GM12878 (cell line): ENCODE data around the gene DNAJC4. TPM values are rescaled to one million over a fixed set of nuclear protein-coding genes. Genes with fewer than 3 reads are reported as not detected.

Experiments
- ATAC-seq: fragments of 200-7000 bp; cut with Tn5 transposase; 3 replicates; pipeline ENCODE4 v1.9.1; 2020; ENCODE audit warnings: mild to moderate bottlenecking, moderate library complexity
- BruUV-seq: library from RNA; stranded (reverse); fragments of 400-500 nt; replicated peaks from 2 replicates; lab custom pipeline; 2021; lab: Mats Ljungman, UMichigan
- CTCF ChIA-PET: fragments of 300-600 bp; sonication (Branson Sonifier 250); formaldehyde crosslinking; extraction: SDS; loops from one replicate; lab custom pipeline; 2021; ENCODE audit warnings: inconsistent platforms; lab: Yijun Ruan, JAX
- POLR2A ChIA-PET: fragments of 350-600 bp; formaldehyde crosslinking; extraction: SDS; loops from one replicate; lab custom pipeline; 2021; ENCODE audit warnings: inconsistent platforms; lab: Charles Lee
- RAD21 ChIA-PET: fragments of 300-600 bp; sonication (Branson Sonifier 250); formaldehyde crosslinking; loops from one replicate; lab custom pipeline; 2023; ENCODE audit warnings: antibody characterized with exemption; ENCODE audit not compliant: unreplicated experiment; lab: Charles Lee
- SMC1A ChIA-PET: fragments of 300-600 bp; sonication (Branson Sonifier 250); formaldehyde crosslinking; loops from one replicate; lab custom pipeline; 2023; ENCODE audit not compliant: unreplicated experiment, uncharacterized antibody; lab: Charles Lee
- DNase-seq: peaks from one replicate; pipeline ENCODE4 v3.0.0-alpha.2; 2011; ENCODE audit warnings: low read depth, low spot score
- FAIRE-seq: peaks from 3 replicates; lab custom pipeline; 2011; peaks lifted over from hg19 to GRCh38; lab: Jason Lieb, UNC
- H2AFZ ChIP-seq: 2 replicates; pipeline ENCODE4 v1.6.0; 2011; ENCODE audit warnings: low read depth, low read length, control low read depth; ENCODE audit not compliant: control insufficient read depth
- H3K27ac ChIP-seq: 2 replicates; pipeline ENCODE4 v1.5.1; 2011; ENCODE audit warnings: control low read depth; ENCODE audit not compliant: control insufficient read depth, insufficient read depth
- H3K27me3 ChIP-seq, 2 experiments: replicated peaks in 1 of 2; 2 replicates each; pipeline versions ENCODE4 v1.6.0 to v1.6.1; 2011; ENCODE audit warnings: low read length in 1 of 2; ENCODE audit not compliant: control insufficient read depth in 2 of 2, insufficient read depth in 2 of 2
- H3K36me3 ChIP-seq, 2 experiments: 2 replicates each; pipeline ENCODE4 v1.5.1; 2011; ENCODE audit warnings: low read length in 1 of 2; ENCODE audit not compliant: control insufficient read depth in 2 of 2, insufficient read depth in 2 of 2
- H3K4me1 ChIP-seq: 2 replicates; pipeline ENCODE4 v1.6.1; 2011; ENCODE audit warnings: mild to moderate bottlenecking, low read length, moderate library complexity, mixed read lengths; ENCODE audit not compliant: control insufficient read depth, insufficient read depth
- H3K4me2 ChIP-seq: 2 replicates; pipeline ENCODE4 v1.6.0; 2011; ENCODE audit warnings: control low read depth; ENCODE audit not compliant: control insufficient read depth, insufficient read depth
- H3K4me3 ChIP-seq: fragments of 200-600 bp; sonication (generic); 2 replicates; pipeline ENCODE4 v1.5.1; 2016
- H3K79me2 ChIP-seq: 2 replicates; pipeline ENCODE4 v1.6.0; 2011; ENCODE audit warnings: low read length; ENCODE audit not compliant: control insufficient read depth, insufficient read depth
- H3K9ac ChIP-seq: 2 replicates; pipeline ENCODE4 v1.8.0; 2011; ENCODE audit warnings: low read length, control low read depth, mixed read lengths; ENCODE audit not compliant: control insufficient read depth, insufficient read depth
- H3K9me3 ChIP-seq: replicated peaks from 3 replicates; pipeline ENCODE4 v1.5.1; 2011; ENCODE audit warnings: mild to moderate bottlenecking, low read length; ENCODE audit not compliant: control insufficient read depth, insufficient read depth
- H4K20me1 ChIP-seq: 2 replicates; pipeline ENCODE4 v1.6.0; 2011; ENCODE audit not compliant: control insufficient read depth, insufficient read depth
- EGR1 ChIP-seq, 2 experiments: IDR thresholded peaks; 1 replicate in 1 of 2; 2 replicates in 1 of 2; pipeline ENCODE4 v1.6.1; 2011 to 2012; ENCODE audit warnings: low read depth in 2 of 2, low read length in 2 of 2, borderline replicate concordance in 1 of 2, mild to moderate bottlenecking in 1 of 2, moderate library complexity in 1 of 2
- PAX5 ChIP-seq: IDR thresholded peaks from 2 replicates; pipeline ENCODE4 v1.6.1; 2011; ENCODE audit warnings: low read depth, low read length, borderline replicate concordance
- ZNF384 ChIP-seq: IDR thresholded peaks from 2 replicates; pipeline ENCODE4 v1.6.1; 2012; ENCODE audit warnings: low read depth, mild to moderate bottlenecking, low read length, improper control_type of control experiment, borderline replicate concordance
- WGBS: methylation state at CpG from one replicate; pipeline ENCODE4 v1.1.6; 2016; ENCODE audit warnings: low lambda C conversion rate; ENCODE audit not compliant: insufficient replicate concordance, insufficient coverage; ENCODE audit errors: missing lambda C conversion rate; 5-methylcytosine and 5-hydroxymethylcytosine counted together
- in situ Hi-C: fragments of 300-500 bp; cut with MboI; formaldehyde crosslinking; loops from 9 replicates; pipeline ENCODE4 v1.14.3; 2018; ENCODE audit warnings: mixed read lengths
- intact Hi-C: fragments of 100-400 bp; cut with micrococcal nuclease; formaldehyde crosslinking; loops from one replicate; pipeline ENCODE4 v1.14.2; 2022; ENCODE audit not compliant: unreplicated experiment
- polyA plus RNA-seq, 11 experiments: library from polyadenylated mRNA; depleted of rRNA in 4 of 11; unstranded in 6 of 11; stranded (reverse) in 5 of 11; fragments of >200 nt; fragmentation: Nextera tagmentation in 4 of 11; fragmentation: Illumina TruSeq in 1 of 11; extraction: Ambion mirVana in 4 of 11; extraction: Trizol in 1 of 11; gene quantifications; 1 replicate in 1 of 11; 2 replicates in 10 of 11; pipeline versions ENCODE4 v1.2.1 to v1.2.3, GENCODE V29; 2011 to 2016; ENCODE audit warnings: inconsistent platforms in 2 of 11, missing spikeins in 2 of 11, low read depth in 1 of 11
- total RNA-seq, 4 experiments: library from RNA; depleted of rRNA in 3 of 4; stranded (reverse); fragments of >200 nt in 3 of 4; fragmentation: Illumina TruSeq in 1 of 4; extraction: Trizol in 1 of 4; gene quantifications; 2 replicates each; pipeline versions ENCODE4 v1.2.1 to v1.2.3, GENCODE V29; 2013 to 2021
- TF ChIP-seq, protein P1 (sequence below): fragments of 450-650 bp; formaldehyde crosslinking; IDR thresholded peaks from 2 replicates; pipeline ENCODE4 v1.5.0; 2022; ENCODE audit warnings: mild to moderate bottlenecking, missing genetic modification characterization
- TF ChIP-seq, protein P2 (sequence below): fragments of 450-650 bp; IDR thresholded peaks from 2 replicates; pipeline ENCODE4 v1.6.1; 2017; ENCODE audit warnings: mild to moderate bottlenecking
- TF ChIP-seq, protein P3 (sequence below): fragments of 450-650 bp; IDR thresholded peaks from 2 replicates; pipeline ENCODE4 v1.6.1; 2016; ENCODE audit warnings: mild to moderate bottlenecking
- TF ChIP-seq, protein P4 (sequence below): fragments of 450-650 bp; IDR thresholded peaks from 2 replicates; pipeline ENCODE4 v1.6.1; 2016; ENCODE audit warnings: mild to moderate bottlenecking
- TF ChIP-seq, protein P5 (sequence below): IDR thresholded peaks from 2 replicates; pipeline ENCODE4 v1.6.1; 2011; ENCODE audit warnings: borderline replicate concordance, low read depth, mild to moderate bottlenecking, moderate library complexity, low read length; ENCODE audit not compliant: insufficient read depth, poor library complexity, severe bottlenecking

DNAJC4 gene
- total and polyA plus RNA-seq, 10 of the 15 experiments (the other 5 are each of a cell fraction or from before 2014, with no cell fraction given) = 3.7 to 64.9 (median 30.1) TPM

- TF ChIP-seq ZNF384 = no peak
- TF ChIP-seq, protein P1, sequence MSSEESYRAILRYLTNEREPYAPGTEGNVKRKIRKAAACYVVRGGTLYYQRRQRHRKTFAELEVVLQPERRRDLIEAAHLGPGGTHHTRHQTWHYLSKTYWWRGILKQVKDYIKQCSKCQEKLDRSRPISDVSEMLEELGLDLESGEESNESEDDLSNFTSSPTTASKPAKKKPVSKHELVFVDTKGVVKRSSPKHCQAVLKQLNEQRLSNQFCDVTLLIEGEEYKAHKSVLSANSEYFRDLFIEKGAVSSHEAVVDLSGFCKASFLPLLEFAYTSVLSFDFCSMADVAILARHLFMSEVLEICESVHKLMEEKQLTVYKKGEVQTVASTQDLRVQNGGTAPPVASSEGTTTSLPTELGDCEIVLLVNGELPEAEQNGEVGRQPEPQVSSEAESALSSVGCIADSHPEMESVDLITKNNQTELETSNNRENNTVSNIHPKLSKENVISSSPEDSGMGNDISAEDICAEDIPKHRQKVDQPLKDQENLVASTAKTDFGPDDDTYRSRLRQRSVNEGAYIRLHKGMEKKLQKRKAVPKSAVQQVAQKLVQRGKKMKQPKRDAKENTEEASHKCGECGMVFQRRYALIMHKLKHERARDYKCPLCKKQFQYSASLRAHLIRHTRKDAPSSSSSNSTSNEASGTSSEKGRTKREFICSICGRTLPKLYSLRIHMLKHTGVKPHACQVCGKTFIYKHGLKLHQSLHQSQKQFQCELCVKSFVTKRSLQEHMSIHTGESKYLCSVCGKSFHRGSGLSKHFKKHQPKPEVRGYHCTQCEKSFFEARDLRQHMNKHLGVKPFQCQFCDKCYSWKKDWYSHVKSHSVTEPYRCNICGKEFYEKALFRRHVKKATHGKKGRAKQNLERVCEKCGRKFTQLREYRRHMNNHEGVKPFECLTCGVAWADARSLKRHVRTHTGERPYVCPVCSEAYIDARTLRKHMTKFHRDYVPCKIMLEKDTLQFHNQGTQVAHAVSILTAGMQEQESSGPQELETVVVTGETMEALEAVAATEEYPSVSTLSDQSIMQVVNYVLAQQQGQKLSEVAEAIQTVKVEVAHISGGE = no peak
Observed at GRCh38 chr11:64250415-64251015, 20.2 kb downstream of the DNAJC4 start (continued).

- ChIA-PET CTCF (interaction anchor here (0.5 to 4.8 kb wide), 16 partner anchors 9 to 90 kb away, joined by 3 to 64 read pairs (median 5); partner anchors contain the start of genes CATSPERZ, FERMT3, FKBP2 and NUDT22), POLR2A (interaction anchor here (1.0 to 2.0 kb wide), 8 partner anchors 10 to 54 kb away, joined by 3 to 12 read pairs (median 6); partner anchors contain the start of genes ESRRA, FERMT3 and FKBP2), SMC1A (interaction anchor here (1.7 kb wide), 1 partner anchor 46 kb away, joined by 15 read pairs; the partner anchor contains the start of gene FERMT3), RAD21 (interaction anchor here (1.0 to 3.1 kb wide), 7 partner anchors 10 to 67 kb away, joined by 3 to 30 read pairs (median 4); partner anchors contain the start of genes CATSPERZ, FERMT3, FKBP2 and PRDX5)
- peaks cover 3% of the 10 kb centered on the region for H3K79me2 ChIP-seq
- H3K27me3 ChIP-seq = no peaks in the 10 kb centered on the region
- ATAC-seq (peak; percentile 68), FAIRE-seq (no peak), DNase-seq (no peak)
- no peaks in the 10 kb centered on the region for H4K20me1 ChIP-seq
- H3K27ac ChIP-seq = no peak within 1 kb of the TSS
- peak within 1 kb of the TSS; percentile 82 for H3K9ac ChIP-seq
- in situ Hi-C loops (no loop called here), intact Hi-C loops (loop anchor here (2.0 kb wide), 2 partner anchors 18 to 50 kb away; partner anchors contain the start of gene CATSPERZ)
- H3K9me3 ChIP-seq = no peaks in the 10 kb centered on the region
- WGBS = 2% methylated on average over 29 of the region's 75 CpGs
- no peaks in the 10 kb centered on the region; a peak in 1 of 4 replicates for H3K36me3 ChIP-seq
- H2AFZ ChIP-seq = peak within 1 kb of the TSS; percentile 85
- BruUV-seq = no TSS peak
- peak within 1 kb of the TSS; percentile 66 for H3K4me3 ChIP-seq
- peaks cover 10% of the 10 kb centered on the region for H3K4me1 ChIP-seq
- H3K4me2 ChIP-seq = peak within 1 kb of the TSS; percentile 100
- TF ChIP-seq, protein P2, sequence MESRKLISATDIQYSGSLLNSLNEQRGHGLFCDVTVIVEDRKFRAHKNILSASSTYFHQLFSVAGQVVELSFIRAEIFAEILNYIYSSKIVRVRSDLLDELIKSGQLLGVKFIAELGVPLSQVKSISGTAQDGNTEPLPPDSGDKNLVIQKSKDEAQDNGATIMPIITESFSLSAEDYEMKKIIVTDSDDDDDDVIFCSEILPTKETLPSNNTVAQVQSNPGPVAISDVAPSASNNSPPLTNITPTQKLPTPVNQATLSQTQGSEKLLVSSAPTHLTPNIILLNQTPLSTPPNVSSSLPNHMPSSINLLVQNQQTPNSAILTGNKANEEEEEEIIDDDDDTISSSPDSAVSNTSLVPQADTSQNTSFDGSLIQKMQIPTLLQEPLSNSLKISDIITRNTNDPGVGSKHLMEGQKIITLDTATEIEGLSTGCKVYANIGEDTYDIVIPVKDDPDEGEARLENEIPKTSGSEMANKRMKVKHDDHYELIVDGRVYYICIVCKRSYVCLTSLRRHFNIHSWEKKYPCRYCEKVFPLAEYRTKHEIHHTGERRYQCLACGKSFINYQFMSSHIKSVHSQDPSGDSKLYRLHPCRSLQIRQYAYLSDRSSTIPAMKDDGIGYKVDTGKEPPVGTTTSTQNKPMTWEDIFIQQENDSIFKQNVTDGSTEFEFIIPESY = no peak
- TF ChIP-seq, protein P3, sequence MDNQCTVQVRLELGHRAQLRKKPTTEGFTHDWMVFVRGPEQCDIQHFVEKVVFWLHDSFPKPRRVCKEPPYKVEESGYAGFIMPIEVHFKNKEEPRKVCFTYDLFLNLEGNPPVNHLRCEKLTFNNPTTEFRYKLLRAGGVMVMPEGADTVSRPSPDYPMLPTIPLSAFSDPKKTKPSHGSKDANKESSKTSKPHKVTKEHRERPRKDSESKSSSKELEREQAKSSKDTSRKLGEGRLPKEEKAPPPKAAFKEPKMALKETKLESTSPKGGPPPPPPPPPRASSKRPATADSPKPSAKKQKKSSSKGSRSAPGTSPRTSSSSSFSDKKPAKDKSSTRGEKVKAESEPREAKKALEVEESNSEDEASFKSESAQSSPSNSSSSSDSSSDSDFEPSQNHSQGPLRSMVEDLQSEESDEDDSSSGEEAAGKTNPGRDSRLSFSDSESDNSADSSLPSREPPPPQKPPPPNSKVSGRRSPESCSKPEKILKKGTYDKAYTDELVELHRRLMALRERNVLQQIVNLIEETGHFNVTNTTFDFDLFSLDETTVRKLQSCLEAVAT = 0 out of 2 replicates have a peak, but pooled peaks have one; percentile 21
- TF ChIP-seq, protein P4, sequence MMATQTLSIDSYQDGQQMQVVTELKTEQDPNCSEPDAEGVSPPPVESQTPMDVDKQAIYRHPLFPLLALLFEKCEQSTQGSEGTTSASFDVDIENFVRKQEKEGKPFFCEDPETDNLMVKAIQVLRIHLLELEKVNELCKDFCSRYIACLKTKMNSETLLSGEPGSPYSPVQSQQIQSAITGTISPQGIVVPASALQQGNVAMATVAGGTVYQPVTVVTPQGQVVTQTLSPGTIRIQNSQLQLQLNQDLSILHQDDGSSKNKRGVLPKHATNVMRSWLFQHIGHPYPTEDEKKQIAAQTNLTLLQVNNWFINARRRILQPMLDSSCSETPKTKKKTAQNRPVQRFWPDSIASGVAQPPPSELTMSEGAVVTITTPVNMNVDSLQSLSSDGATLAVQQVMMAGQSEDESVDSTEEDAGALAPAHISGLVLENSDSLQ = no peak
- TF ChIP-seq, protein P5, sequence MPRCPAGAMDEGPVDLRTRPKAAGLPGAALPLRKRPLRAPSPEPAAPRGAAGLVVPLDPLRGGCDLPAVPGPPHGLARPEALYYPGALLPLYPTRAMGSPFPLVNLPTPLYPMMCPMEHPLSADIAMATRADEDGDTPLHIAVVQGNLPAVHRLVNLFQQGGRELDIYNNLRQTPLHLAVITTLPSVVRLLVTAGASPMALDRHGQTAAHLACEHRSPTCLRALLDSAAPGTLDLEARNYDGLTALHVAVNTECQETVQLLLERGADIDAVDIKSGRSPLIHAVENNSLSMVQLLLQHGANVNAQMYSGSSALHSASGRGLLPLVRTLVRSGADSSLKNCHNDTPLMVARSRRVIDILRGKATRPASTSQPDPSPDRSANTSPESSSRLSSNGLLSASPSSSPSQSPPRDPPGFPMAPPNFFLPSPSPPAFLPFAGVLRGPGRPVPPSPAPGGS = no peak
- TF ChIP-seq EGR1 (IDR thresholded peaks at IDR 0.05; ENCODE audit: borderline replicate concordance in 1 of 2, low read depth in 2 of 2, low read length in 2 of 2) (peak in 1 of 2 experiments; percentile 40; a peak in 1 of 3 replicates), PAX5 (no peak)
Observed at GRCh38 chr11:64251016-64251752, 20.8 kb downstream of the DNAJC4 start, which contains the start of gene PLCB3. Gene PLCB3, plus strand, starts transcription at chr11:64251530. Its CDS starts 120 bp downstream, at chr11:64251650.
